Sigmoid colon (tissue), 7 donors: ENCODE data around the gene FGGY. TPM values are rescaled to one million over a fixed set of nuclear protein-coding genes. Genes with fewer than 3 reads are reported as not detected.

Source experiments
- DNase-seq: peaks from one replicate; pipeline ENCODE4 v3.0.0-alpha.2; 2019
- H3K27ac ChIP-seq, 4 donors: fragments of 200-600 bp; sonication (generic); one replicate each; pipeline ENCODE4 v1.5.1; 2016 to 2019; ENCODE audit warnings: mild to moderate bottlenecking in 1 of 4
- H3K27me3 ChIP-seq, 3 donors: fragments of 200-600 bp; sonication (generic); one replicate each; pipeline ENCODE4 v1.5.1; 2019; ENCODE audit warnings: mild to moderate bottlenecking in 1 of 3
- H3K36me3 ChIP-seq, 4 donors: fragments of 200-600 bp; sonication (generic); one replicate each; pipeline ENCODE4 v1.5.1; 2016 to 2019
- H3K4me1 ChIP-seq, 4 donors: fragments of 200-600 bp; sonication (generic); one replicate each; pipeline ENCODE4 v1.5.1; 2017 to 2019
- H3K4me3 ChIP-seq, 4 donors: fragments of 200-600 bp; sonication (generic); one replicate each; pipeline ENCODE4 v1.5.1; 2017 to 2019; ENCODE audit warnings: mild to moderate bottlenecking in 2 of 4, moderate library complexity in 1 of 4
- H3K9me3 ChIP-seq, 4 donors: fragments of 200-600 bp in 3 of 4; sonication (generic) in 3 of 4; one replicate each; pipeline versions ENCODE4 v1.5.1 to v1.6.1; 2013 to 2019
- CTCF ChIP-seq, 4 experiments: fragments of 450-650 bp in 3 of 4; fragments of 200-600 bp in 1 of 4; IDR thresholded peaks; one replicate each; pipeline ENCODE4 v1.5.1; 2016 to 2019; ENCODE audit warnings: antibody characterized with exemption in 4 of 4, mild to moderate bottlenecking in 3 of 4, moderate library complexity in 2 of 4
- EP300 ChIP-seq, 4 donors: sonication (generic); formaldehyde crosslinking; IDR thresholded peaks; one replicate each; pipeline ENCODE4 v1.6.1; 2017; ENCODE audit warnings: antibody characterized with exemption in 4 of 4
- POLR2A ChIP-seq, 2 donors: fragments of 450-650 bp; IDR thresholded peaks; one replicate each; pipeline ENCODE4 v1.6.1; 2016; ENCODE audit warnings: antibody characterized with exemption in 2 of 2, mild to moderate bottlenecking in 2 of 2, moderate library complexity in 2 of 2
- POLR2AphosphoS5 ChIP-seq, 4 donors: sonication (generic); formaldehyde crosslinking; IDR thresholded peaks; one replicate each; pipeline ENCODE4 v1.6.1; 2017; ENCODE audit warnings: antibody characterized with exemption in 4 of 4
- WGBS, 2 donors: extraction: QIAGEN DNeasy Blood & Tissue Kit; methylation state at CpG; one replicate each; pipeline ENCODE4 v1.1.7; 2013; 5-methylcytosine and 5-hydroxymethylcytosine counted together
- intact Hi-C: fragments of 100-400 bp; cut with DNase I; formaldehyde crosslinking; loops from one replicate; pipeline ENCODE4 v1.15.1; 2023
- polyA plus RNA-seq, 3 donors: library from polyadenylated mRNA; stranded (reverse); fragments of 200-250 nt; gene quantifications; one replicate each; pipeline ENCODE4 v1.2.3, GENCODE V29; 2013
- total RNA-seq, 4 donors: library from RNA; depleted of rRNA; stranded (reverse); fragments of >200 nt; gene quantifications; one replicate each; pipeline ENCODE4 v1.1.0, GENCODE V29; 2016
- donor health status: healthy with polysubstance abuse.
- donor health status: Bipolar disorder and iron deficiency.
- donor health status: healthy.

FGGY gene
- total and polyA plus RNA-seq, 7 donors, result 4.8 to 54.1 (median 20.5) TPM

- H3K9me3 ChIP-seq, result no peaks in the 10 kb centered on the region
- WGBS, 2 donors, result 73 to 86% methylated on average over 2 of the region's 2 CpGs
- no peaks in the 10 kb centered on the region for H3K36me3 ChIP-seq
- TF ChIP-seq POLR2A (IDR thresholded peaks at IDR 0.05) (no peak), CTCF (IDR thresholded peaks at IDR 0.05) (no peak), POLR2AphosphoS5 (IDR thresholded peaks at IDR 0.05) (no peak), EP300 (IDR thresholded peaks at IDR 0.05) (no peak)
- no peak overlapping the region for H3K4me3 ChIP-seq
- no peaks in the 10 kb centered on the region for H3K27me3 ChIP-seq
- DNase-seq, result no peak
- peaks cover 0 to 32% (median 29%) of the 10 kb centered on the region in 4 donors for H3K4me1 ChIP-seq
- intact Hi-C loops, result no loop called here
- H3K27ac ChIP-seq, result peak overlapping the region; percentile 59 to 74 (median 70)
Observed at GRCh38 chr1:59521456-59521855, 224.6 kb downstream of the FGGY start.

- Histone ChIP-seq H3K4me1 (peaks cover 0 to 26% (median 24%) of the 10 kb centered on the region in 4 donors), H3K9me3 (no peaks in the 10 kb centered on the region), H3K27me3 (no peaks in the 10 kb centered on the region), H3K36me3 (no peaks in the 10 kb centered on the region), H3K27ac (no peak overlapping the region), H3K4me3 (no peak overlapping the region)
- TF ChIP-seq EP300 (IDR thresholded peaks at IDR 0.05) (no peak), CTCF (IDR thresholded peaks at IDR 0.05) (no peak), POLR2A (IDR thresholded peaks at IDR 0.05) (no peak), POLR2AphosphoS5 (IDR thresholded peaks at IDR 0.05) (no peak)
- no peak for DNase-seq
- WGBS, 2 donors, result 21 to 71% methylated on average over 4 of the region's 4 CpGs
- intact Hi-C loops, result no loop called here
Observed at GRCh38 chr1:59522925-59523505, 226.1 kb downstream of the FGGY start.

- no peaks in the 10 kb centered on the region for H3K27me3 ChIP-seq
- no peaks in the 10 kb centered on the region for H3K9me3 ChIP-seq
- intact Hi-C loops, result no loop called here
- TF ChIP-seq POLR2AphosphoS5 (IDR thresholded peaks at IDR 0.05) (no peak), POLR2A (IDR thresholded peaks at IDR 0.05) (no peak), CTCF (IDR thresholded peaks at IDR 0.05) (no peak), EP300 (IDR thresholded peaks at IDR 0.05) (no peak)
- H3K36me3 ChIP-seq, result no peaks in the 10 kb centered on the region
- H3K27ac ChIP-seq, result no peak overlapping the region
- DNase-seq, result no peak
- H3K4me1 ChIP-seq, result peaks cover 0 to 26% (median 24%) of the 10 kb centered on the region in 4 donors
- no peak overlapping the region for H3K4me3 ChIP-seq
- WGBS, 2 donors, result 94 to 97% methylated on average over 12 of the region's 12 CpGs
Observed at GRCh38 chr1:59523745-59524450, 227.0 kb downstream of the FGGY start.

GRCh38 chr1:59526240-59526639 is 229.3 kb downstream of the FGGY start:
- intact Hi-C loops, result no loop called here
- no peaks in the 10 kb centered on the region for H3K9me3 ChIP-seq
- H3K27me3 ChIP-seq, result no peaks in the 10 kb centered on the region
- H3K27ac ChIP-seq, result no peak overlapping the region
- TF ChIP-seq POLR2A (IDR thresholded peaks at IDR 0.05), result no peak
- H3K4me3 ChIP-seq, result no peak overlapping the region
- H3K36me3 ChIP-seq, result no peaks in the 10 kb centered on the region
- peaks cover 0 to 9% (median 7%) of the 10 kb centered on the region in 4 donors for H3K4me1 ChIP-seq
- no peak for DNase-seq
- WGBS, 2 donors, result 92 to 96% methylated on average over 1 of the region's 1 CpG

- Histone ChIP-seq H3K4me3 (no peak overlapping the region), H3K36me3 (no peaks in the 10 kb centered on the region), H3K27me3 (no peaks in the 10 kb centered on the region), H3K27ac (no peak overlapping the region), H3K9me3 (no peaks in the 10 kb centered on the region), H3K4me1 (no peaks in the 10 kb centered on the region)
- TF ChIP-seq CTCF (IDR thresholded peaks at IDR 0.05) (no peak), POLR2AphosphoS5 (IDR thresholded peaks at IDR 0.05) (no peak), POLR2A (IDR thresholded peaks at IDR 0.05) (no peak), EP300 (IDR thresholded peaks at IDR 0.05) (no peak)
- intact Hi-C loops, result no loop called here
- 95 to 99% methylated on average over 3 of the region's 3 CpGs for WGBS, 2 donors
- no peak for DNase-seq
Observed at GRCh38 chr1:59528471-59528870, 231.6 kb downstream of the FGGY start.
